H1 (cell line): ENCODE results near the gene CBFA2T2. TPM values are rescaled to one million over a fixed set of nuclear protein-coding genes. Genes with fewer than 3 reads are reported as not detected.

Source experiments
- CTCF ChIA-PET: fragments of 300-600 bp; sonication (Branson Sonifier 250); formaldehyde crosslinking; loops from one replicate; lab custom pipeline; 2021; ENCODE audit not compliant: partially characterized antibody; lab: Charles Lee
- POLR2A ChIA-PET: fragments of 300-600 bp; sonication (Branson Sonifier 250); formaldehyde crosslinking; loops from one replicate; lab custom pipeline; 2021; ENCODE audit warnings: inconsistent platforms; ENCODE audit not compliant: partially characterized antibody; lab: Charles Lee
- DNase-seq, 2 experiments: peaks; one replicate each; pipeline versions ENCODE4 v3.0.0 to v3.0.0-alpha.2; 2010 to 2022; ENCODE audit warnings: low spot score in 2 of 2, low read depth in 1 of 2, mixed read lengths in 1 of 2
- FAIRE-seq: peaks from 2 replicates; lab custom pipeline; 2011; peaks lifted over from hg19 to GRCh38; lab: Jason Lieb, UNC
- H2AFZ ChIP-seq: 2 replicates; pipeline ENCODE4 v1.8.1; 2012; ENCODE audit warnings: low read length, inconsistent platforms
- H2AK5ac ChIP-seq: 2 replicates; pipeline ENCODE4 v1.6.1; 2013; ENCODE audit warnings: low read depth, low read length
- H2BK120ac ChIP-seq: replicated peaks from 2 replicates; pipeline ENCODE3; 2013; ENCODE audit warnings: low read depth, low read length, inconsistent platforms
- H2BK12ac ChIP-seq: 2 replicates; pipeline ENCODE4 v1.6.1; 2013; ENCODE audit warnings: low read depth, low read length
- H2BK15ac ChIP-seq: 2 replicates; pipeline ENCODE4 v1.6.1; 2013; ENCODE audit warnings: low read length
- H2BK20ac ChIP-seq: 2 replicates; pipeline ENCODE4 v1.6.1; 2013; ENCODE audit warnings: low read length
- H2BK5ac ChIP-seq: 2 replicates; pipeline ENCODE4 v1.6.1; 2013; ENCODE audit warnings: low read depth, low read length
- H3K14ac ChIP-seq: 2 replicates; pipeline ENCODE4 v1.6.1; 2013; ENCODE audit warnings: inconsistent platforms; ENCODE audit not compliant: insufficient read length
- H3K18ac ChIP-seq: 2 replicates; pipeline ENCODE4 v1.6.1; 2013; ENCODE audit warnings: low read length; ENCODE audit errors: extremely low read depth
- H3K23ac ChIP-seq: 2 replicates; pipeline ENCODE4 v1.6.1; 2013; ENCODE audit warnings: inconsistent platforms; ENCODE audit not compliant: insufficient read length
- H3K23me2 ChIP-seq: 2 replicates; pipeline ENCODE4 v1.6.1; 2013; ENCODE audit warnings: low read depth, low read length
- H3K27ac ChIP-seq: 2 replicates; pipeline ENCODE4 v1.6.1; 2011; ENCODE audit warnings: low read depth, low read length, inconsistent platforms
- H3K27me3 ChIP-seq, 4 experiments: replicated peaks in 1 of 4; 1 replicate in 1 of 4; 2 replicates in 3 of 4; pipeline versions ENCODE4 v1.6.1 to v1.8.1; 2011 to 2013; ENCODE audit warnings: low read length in 3 of 4, mild to moderate bottlenecking in 3 of 4, inconsistent platforms in 2 of 4, mixed read lengths in 2 of 4, moderate library complexity in 1 of 4; ENCODE audit not compliant: control insufficient read depth in 3 of 4, insufficient read depth in 3 of 4; ENCODE audit errors: extremely low read depth in 1 of 4
- H3K36me3 ChIP-seq, 4 experiments: 2 replicates each; pipeline versions ENCODE4 v1.6.1 to v1.8.1; 2011 to 2013; ENCODE audit warnings: mild to moderate bottlenecking in 4 of 4, low read length in 3 of 4, moderate library complexity in 2 of 4, control low read depth in 1 of 4, inconsistent platforms in 1 of 4; ENCODE audit not compliant: insufficient read depth in 4 of 4, control insufficient read depth in 2 of 4
- H3K4ac ChIP-seq: replicated peaks from 2 replicates; pipeline ENCODE3; 2013; ENCODE audit warnings: low read length, low read depth, mixed read lengths, inconsistent platforms; ENCODE audit not compliant: insufficient read length
- H3K4me1 ChIP-seq, 4 experiments: replicated peaks in 1 of 4; 1 replicate in 1 of 4; 2 replicates in 3 of 4; pipeline versions ENCODE4 v1.6.1 to v1.8.1; 2011 to 2013; ENCODE audit warnings: low read length in 3 of 4, inconsistent platforms in 2 of 4, mixed read lengths in 1 of 4; ENCODE audit not compliant: insufficient read depth in 4 of 4, control insufficient read depth in 3 of 4
- H3K4me2 ChIP-seq, 2 experiments: 2 replicates each; pipeline versions ENCODE4 v1.6.1 to v1.8.1; 2011 to 2013; ENCODE audit warnings: low read depth in 2 of 2, low read length in 2 of 2, control low read depth in 1 of 2, inconsistent platforms in 1 of 2, mild to moderate bottlenecking in 1 of 2; ENCODE audit not compliant: insufficient read depth in 1 of 2
- H3K4me3 ChIP-seq, 4 experiments: fragments of 200-600, 300-600 bp in 1 of 4; sonication (generic), shearing (Covaris generic), sonication (Bioruptor Twin) in 1 of 4; 2 replicates each; pipeline versions ENCODE4 v1.5.1 to v1.8.1; 2011 to 2016; ENCODE audit warnings: low read length in 4 of 4, low read depth in 3 of 4, control low read depth in 2 of 4, inconsistent platforms in 2 of 4, mild to moderate bottlenecking in 2 of 4, mixed read lengths in 1 of 4, moderate library complexity in 1 of 4; ENCODE audit not compliant: insufficient read depth in 2 of 4; ENCODE audit errors: extremely low read depth in 1 of 4
- H3K56ac ChIP-seq: replicated peaks from 2 replicates; pipeline ENCODE3; 2013; ENCODE audit warnings: low read depth, mild to moderate bottlenecking, mixed read lengths, low read length, inconsistent platforms; ENCODE audit not compliant: insufficient read length
- H3K79me1 ChIP-seq: 2 replicates; pipeline ENCODE4 v1.6.1; 2013; ENCODE audit warnings: low read depth, low read length, control low read depth
- H3K79me2 ChIP-seq, 2 experiments: 2 replicates each; pipeline versions ENCODE4 v1.6.1 to v1.8.1; 2012 to 2013; ENCODE audit warnings: low read length in 2 of 2, mild to moderate bottlenecking in 2 of 2, inconsistent platforms in 1 of 2; ENCODE audit not compliant: insufficient read depth in 2 of 2, control insufficient read depth in 1 of 2
- H3K9ac ChIP-seq, 4 experiments: replicated peaks in 1 of 4; 1 replicate in 1 of 4; 2 replicates in 3 of 4; pipeline versions ENCODE4 v1.6.1 to v1.8.1; 2011 to 2013; ENCODE audit warnings: low read depth in 3 of 4, low read length in 3 of 4, control low read depth in 2 of 4, mild to moderate bottlenecking in 2 of 4, moderate library complexity in 2 of 4, inconsistent platforms in 1 of 4; ENCODE audit errors: extremely low read depth in 1 of 4
- H3K9me3 ChIP-seq, 2 experiments: 2 replicates each; pipeline versions ENCODE4 v1.6.1 to v1.8.1; 2012 to 2013; ENCODE audit warnings: mild to moderate bottlenecking in 2 of 2, moderate library complexity in 2 of 2, control low read depth in 1 of 2, inconsistent platforms in 1 of 2, low read depth in 1 of 2, low read length in 1 of 2, mixed read lengths in 1 of 2; ENCODE audit not compliant: insufficient read depth in 2 of 2
- H4K20me1 ChIP-seq, 2 experiments: replicated peaks in 1 of 2; 2 replicates each; pipeline versions ENCODE3 to v1.8.1; 2011 to 2013; ENCODE audit warnings: inconsistent platforms in 2 of 2, low read length in 2 of 2, mild to moderate bottlenecking in 1 of 2; ENCODE audit not compliant: insufficient read depth in 2 of 2, control insufficient read depth in 1 of 2
- H4K5ac ChIP-seq: 2 replicates; pipeline ENCODE4 v1.6.1; 2013; ENCODE audit warnings: low read length, low read depth, mixed read lengths, inconsistent platforms; ENCODE audit not compliant: insufficient read length
- H4K8ac ChIP-seq: 2 replicates; pipeline ENCODE4 v1.8.0; 2013; ENCODE audit warnings: mild to moderate bottlenecking, moderate library complexity, low read length, inconsistent platforms; ENCODE audit not compliant: insufficient read depth; ENCODE audit errors: extremely low read depth
- H4K91ac ChIP-seq: replicated peaks from 2 replicates; pipeline ENCODE3; 2013; ENCODE audit warnings: low read length, mixed read lengths, inconsistent platforms; ENCODE audit not compliant: insufficient read length
- CBX8 ChIP-seq: fragments of 300-800, 300-1000 bp; sonication (generic); IDR thresholded peaks from 2 replicates; pipeline ENCODE4 v1.7.1; 2016; ENCODE audit warnings: low read depth, low read length, borderline replicate concordance
- KDM4A ChIP-seq: IDR thresholded peaks from one replicate; pipeline ENCODE4 v1.7.1; 2012; ENCODE audit warnings: low read depth, mild to moderate bottlenecking, moderate library complexity, low read length, inconsistent platforms; ENCODE audit not compliant: severe bottlenecking
- SIN3A ChIP-seq, 2 experiments: IDR thresholded peaks in 1 of 2; conservative IDR thresholded peaks in 1 of 2; 2 replicates each; pipeline ENCODE4 v1.6.1; 2011 to 2012; ENCODE audit warnings: low read length in 2 of 2, improper control_type of control experiment in 1 of 2, low read depth in 1 of 2, mild to moderate bottlenecking in 1 of 2
- SIRT6 ChIP-seq: IDR thresholded peaks from one replicate; pipeline ENCODE4 v1.7.1; 2012; ENCODE audit warnings: low read length, inconsistent platforms
- WGBS, 2 experiments: shearing (Covaris generic) in 1 of 2; methylation state at CpG; one replicate each; pipeline versions ENCODE4 v1.1.6 to v1.1.7; 2013 to 2015; ENCODE audit warnings: low lambda C conversion rate in 2 of 2, mixed read lengths in 2 of 2, inconsistent platforms in 1 of 2, low coverage in 1 of 2, missing lambda C conversion rate in 1 of 2; ENCODE audit not compliant: insufficient replicate concordance in 2 of 2, insufficient coverage in 1 of 2, insufficient read length in 1 of 2; ENCODE audit errors: extremely low coverage in 1 of 2, missing lambda C conversion rate in 1 of 2; 5-methylcytosine and 5-hydroxymethylcytosine counted together
- polyA plus RNA-seq, 7 experiments: library from polyadenylated mRNA; depleted of rRNA in 3 of 7; stranded (reverse) in 5 of 7; unstranded in 2 of 7; fragments of >200 nt in 5 of 7; fragments of 200-250 nt in 2 of 7; gene quantifications; 1 replicate in 5 of 7; 2 replicates in 1 of 7; 4 replicates in 1 of 7; pipeline versions ENCODE4 v1.2.1 to v1.2.3, GENCODE V29; 2011 to 2013; ENCODE audit warnings: missing spikeins in 2 of 7, mixed read lengths in 2 of 7
- total RNA-seq: library from RNA; stranded (reverse); fragmentation: NEBNext Ultra II Directional; extraction: Animal tissue kit (Norgen Biotek cat#: 25700); gene quantifications from 2 replicates; pipeline ENCODE4 v1.2.1, GENCODE V29; 2021
- TF ChIP-seq, protein P1 (sequence below), 3 experiments: IDR thresholded peaks; 1 replicate in 2 of 3; 2 replicates in 1 of 3; pipeline versions ENCODE4 v1.5.1 to v1.6.1; 2011; ENCODE audit warnings: low read length in 3 of 3, mild to moderate bottlenecking in 3 of 3, inconsistent platforms in 2 of 3, low read depth in 1 of 3, moderate library complexity in 1 of 3; ENCODE audit not compliant: insufficient read depth in 1 of 3; ENCODE audit errors: control extremely low read depth in 1 of 3
- TF ChIP-seq, protein P2 (sequence below): IDR thresholded peaks from 2 replicates; pipeline ENCODE4 v1.6.1; 2012; ENCODE audit warnings: inconsistent platforms

CBFA2T2 gene
- total and polyA plus RNA-seq, 2 of the 8 experiments (the other 6 are each of a cell fraction or from before 2014, with no cell fraction given) = 11.6 to 12.9 TPM

DNA sequence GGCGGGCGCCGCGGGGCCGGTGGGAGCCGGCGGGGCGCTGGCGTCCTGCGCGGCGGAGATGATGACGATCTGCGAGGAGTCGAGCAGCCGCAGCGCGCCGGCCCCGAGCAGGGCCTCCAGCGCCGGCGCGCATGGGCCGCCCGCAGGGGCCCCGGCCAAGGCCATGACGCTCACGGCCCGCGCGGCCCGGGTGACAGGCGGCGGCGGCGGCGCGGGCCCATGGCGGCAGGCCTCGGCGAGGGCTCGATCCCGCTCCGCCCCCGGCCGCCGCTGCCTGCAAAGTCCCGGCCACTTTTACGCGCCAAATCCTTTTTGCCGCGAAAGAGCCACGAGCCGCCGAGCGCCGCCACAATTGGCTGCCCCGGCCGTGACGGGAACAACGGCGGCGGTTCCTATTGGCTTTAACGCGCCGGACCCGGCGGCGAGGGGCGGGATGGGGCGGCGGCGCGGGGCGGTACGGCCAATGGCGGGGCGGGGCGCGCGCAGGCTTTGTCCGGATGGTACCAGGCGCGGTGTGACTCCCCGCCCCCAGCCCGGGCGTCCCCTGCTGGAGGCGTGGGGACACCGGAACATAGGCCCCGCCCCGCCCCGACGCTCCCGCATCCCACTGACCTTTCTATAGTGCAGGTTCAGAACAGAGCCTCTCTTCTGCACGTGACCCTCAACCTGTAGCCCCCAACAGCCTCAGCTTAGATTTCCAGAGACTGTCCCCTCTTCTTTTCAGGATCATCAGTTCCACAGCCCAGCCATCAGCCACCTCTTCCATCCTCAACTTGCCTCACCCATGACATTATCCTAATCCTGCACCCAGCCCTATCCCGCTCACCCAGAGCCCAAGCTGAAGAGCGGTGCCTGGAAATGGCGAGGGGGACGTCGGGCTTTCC lies 196.4 kb downstream of the CBFA2T2 start, which contains the start of gene E2F1:
Gene E2F1, minus strand, starts transcription at position 286 of the 884 bp plus-strand sequence. Its CDS starts 121 bp downstream, at position 165.
- Histone ChIP-seq H2BK15ac (peak within 1 kb of the TSS; percentile 75; the same call in 1 of the 2 replicates), H2BK5ac (peak within 1 kb of the TSS; percentile 55; the same call in 1 of the 2 replicates), H4K20me1 (peaks cover 11 to 24% of the 10 kb centered on the region in 2 experiments), H2AK5ac (peak within 1 kb of the TSS; percentile 54; the same call in 1 of the 2 replicates), H2BK120ac (no peak within 1 kb of the TSS), H4K8ac (peak within 1 kb of the TSS; percentile 91; the same call in 1 of the 2 replicates), H3K18ac (no peak within 1 kb of the TSS; the same call in 1 of the 2 replicates), H3K23ac (no peak within 1 kb of the TSS), H3K27me3 (peaks cover 0 to 9% (median 2%) of the 10 kb centered on the region in 4 experiments; a peak in 4 of 7 replicates), H3K9ac (peak within 1 kb of the TSS; percentile 81 to 100 (median 86)), H3K36me3 (peaks cover 0 to 4% (median 0%) of the 10 kb centered on the region in 4 experiments; a peak in 1 of 8 replicates), H3K23me2 (peaks cover 9% of the 10 kb centered on the region), H3K9me3 (no peaks in the 10 kb centered on the region), H3K4me3 (peak within 1 kb of the TSS; percentile 86 to 97 (median 94)), H3K56ac (peak within 1 kb of the TSS; percentile 51), H3K4me2 (peak within 1 kb of the TSS; percentile 90 to 91), H4K5ac (no peak within 1 kb of the TSS), H2BK20ac (no peak within 1 kb of the TSS), H3K14ac (no peak within 1 kb of the TSS), H3K27ac (peak within 1 kb of the TSS; percentile 64), H2BK12ac (peak within 1 kb of the TSS; percentile 22; the same call in 1 of the 2 replicates), H4K91ac (peak within 1 kb of the TSS; percentile 44), H3K79me1 (peaks cover 19% of the 10 kb centered on the region), H3K79me2 (peaks cover 0 to 42% of the 10 kb centered on the region in 2 experiments; a peak in 3 of 4 replicates), H3K4ac (peak within 1 kb of the TSS; percentile 55), H2AFZ (peak within 1 kb of the TSS; percentile 95), H3K4me1 (peaks cover 4 to 25% (median 15%) of the 10 kb centered on the region in 4 experiments)
- 7% methylated on average over 31 of the region's 101 CpGs; no CpG with 5 or more reads in 1 of the 2 experiments for WGBS, 2 experiments
- FAIRE-seq = no peak
- peak in 1 of 2 experiments; percentile 97 for DNase-seq
- CTCF ChIA-PET = interaction anchor here (0.6 to 2.7 kb wide), 4 partner anchors 13 to 248 kb away, joined by 4 to 17 read pairs (median 5); partner anchors contain the start of gene ACTL10
- POLR2A ChIA-PET = interaction anchor here (0.7 to 14.0 kb wide), 15 partner anchors 8 to 46 kb away, joined by 3 to 245 read pairs (median 5); partner anchors contain the start of genes ACTL10, C20orf144, NECAB3 and PXMP4
- no peak for TF ChIP-seq SIN3A (conservative IDR thresholded peaks at IDR 0.05 in 1 of 2, IDR thresholded peaks at IDR 0.05 in 1 of 2; ENCODE audit: low read depth in 1 of 2, low read length in 2 of 2)
- TF ChIP-seq, protein P1, sequence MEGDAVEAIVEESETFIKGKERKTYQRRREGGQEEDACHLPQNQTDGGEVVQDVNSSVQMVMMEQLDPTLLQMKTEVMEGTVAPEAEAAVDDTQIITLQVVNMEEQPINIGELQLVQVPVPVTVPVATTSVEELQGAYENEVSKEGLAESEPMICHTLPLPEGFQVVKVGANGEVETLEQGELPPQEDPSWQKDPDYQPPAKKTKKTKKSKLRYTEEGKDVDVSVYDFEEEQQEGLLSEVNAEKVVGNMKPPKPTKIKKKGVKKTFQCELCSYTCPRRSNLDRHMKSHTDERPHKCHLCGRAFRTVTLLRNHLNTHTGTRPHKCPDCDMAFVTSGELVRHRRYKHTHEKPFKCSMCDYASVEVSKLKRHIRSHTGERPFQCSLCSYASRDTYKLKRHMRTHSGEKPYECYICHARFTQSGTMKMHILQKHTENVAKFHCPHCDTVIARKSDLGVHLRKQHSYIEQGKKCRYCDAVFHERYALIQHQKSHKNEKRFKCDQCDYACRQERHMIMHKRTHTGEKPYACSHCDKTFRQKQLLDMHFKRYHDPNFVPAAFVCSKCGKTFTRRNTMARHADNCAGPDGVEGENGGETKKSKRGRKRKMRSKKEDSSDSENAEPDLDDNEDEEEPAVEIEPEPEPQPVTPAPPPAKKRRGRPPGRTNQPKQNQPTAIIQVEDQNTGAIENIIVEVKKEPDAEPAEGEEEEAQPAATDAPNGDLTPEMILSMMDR (IDR thresholded peaks at IDR 0.05; ENCODE audit: control extremely low read depth in 1 of 3, insufficient read depth in 1 of 3, low read depth in 1 of 3, low read length in 3 of 3) = peak in 1 of 3 experiments; percentile 34; a peak in 2 of 4 replicates
- TF ChIP-seq, protein P2, sequence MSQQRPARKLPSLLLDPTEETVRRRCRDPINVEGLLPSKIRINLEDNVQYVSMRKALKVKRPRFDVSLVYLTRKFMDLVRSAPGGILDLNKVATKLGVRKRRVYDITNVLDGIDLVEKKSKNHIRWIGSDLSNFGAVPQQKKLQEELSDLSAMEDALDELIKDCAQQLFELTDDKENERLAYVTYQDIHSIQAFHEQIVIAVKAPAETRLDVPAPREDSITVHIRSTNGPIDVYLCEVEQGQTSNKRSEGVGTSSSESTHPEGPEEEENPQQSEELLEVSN = peak; percentile 94
- TF ChIP-seq KDM4A = peak; percentile 34
- TF ChIP-seq SIRT6 = no peak
- no peak for TF ChIP-seq CBX8
